GM23248 (cell line): Measurements from ENCODE around the gene SLC26A8.

Experiments
- EZH2 ChIP-seq: fragments of 200-600 bp; sonication (generic); IDR thresholded peaks from 2 replicates; pipeline ENCODE4 v1.6.1; 2018; ENCODE audit warnings: antibody characterized with exemption, mild to moderate bottlenecking; ENCODE audit not compliant: insufficient read depth, poor library complexity, severe bottlenecking
- EZH2phosphoT487 ChIP-seq: fragments of 200-600 bp; sonication (generic); IDR thresholded peaks from 2 replicates; pipeline ENCODE4 v1.6.1; 2018; ENCODE audit warnings: antibody characterized with exemption, moderate library complexity, mild to moderate bottlenecking, low read depth; ENCODE audit not compliant: insufficient read depth

- TF ChIP-seq EZH2 (no peak), EZH2phosphoT487 (no peak)
Observed at GRCh38 chr6:36067374-36068011, 43.1 kb upstream of the SLC26A8 start.
